ENCODE data around the gene INSIG1. TPM values are rescaled to one million over a fixed set of nuclear protein-coding genes. Genes with fewer than 3 reads are reported as not detected.

INSIG1 gene
- total RNA-seq, 1 donor from 2014 or later, result 197 TPM

DNA sequence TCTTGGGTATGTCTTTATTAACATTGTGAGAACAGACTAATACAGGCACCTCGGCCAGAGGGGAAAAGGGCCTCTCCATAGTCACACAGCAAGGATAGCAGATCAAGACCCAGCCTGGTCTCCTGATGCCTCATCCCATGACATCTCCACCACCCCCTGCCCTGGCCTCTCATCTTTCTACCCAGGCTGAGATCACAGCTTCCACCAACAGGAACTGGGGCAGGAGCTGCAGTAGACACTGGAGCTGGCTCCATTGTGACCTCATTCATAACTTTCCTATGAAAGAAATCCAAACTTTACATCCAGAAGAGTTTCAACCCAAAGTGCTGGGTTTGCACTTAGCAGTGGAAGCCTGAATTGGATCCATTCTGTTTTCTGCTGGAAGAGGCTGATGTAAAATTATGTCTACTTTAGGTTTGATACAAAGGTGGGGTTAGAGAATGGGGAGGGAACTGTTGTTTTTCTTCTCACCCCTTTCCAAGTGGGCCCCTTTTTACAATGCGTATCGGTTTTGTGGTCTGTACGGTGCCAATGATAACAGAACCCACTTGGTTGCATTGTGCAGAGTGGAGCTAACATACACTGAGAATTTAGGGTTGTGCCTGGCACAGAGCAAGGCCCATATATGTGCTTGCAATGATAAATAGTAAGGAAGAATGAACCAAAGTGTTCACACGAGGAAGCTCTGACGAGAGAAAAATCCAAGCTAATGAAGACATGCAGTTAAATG, 28.6 kb upstream of the INSIG1 start:
- Mint-ChIP-seq H3K27me3 (ENCODE audit: low read depth) (no peaks in the 10 kb centered on the region), H3K27ac (no peak overlapping the region), H3K4me3 (ENCODE audit: low read depth) (no peak overlapping the region), H3K36me3 (ENCODE audit: low read depth) (no peaks in the 10 kb centered on the region), H3K4me1 (ENCODE audit: low read depth) (peaks cover 34% of the 10 kb centered on the region), H3K9me3 (no peaks in the 10 kb centered on the region)
- no peak for DNase-seq (ENCODE audit: low spot score)
- intact Hi-C loops (cut with micrococcal nuclease), result no loop called here

GRCh38 chr7:155269766-155270585, 27.7 kb upstream of the INSIG1 start:
- Mint-ChIP-seq H3K27ac (no peak overlapping the region), H3K36me3 (ENCODE audit: low read depth) (no peaks in the 10 kb centered on the region), H3K4me1 (ENCODE audit: low read depth) (peaks cover 34% of the 10 kb centered on the region), H3K9me3 (no peaks in the 10 kb centered on the region), H3K4me3 (ENCODE audit: low read depth) (no peak overlapping the region), H3K27me3 (ENCODE audit: low read depth) (no peaks in the 10 kb centered on the region)
- DNase-seq (ENCODE audit: low spot score), result no peak
- intact Hi-C loops (cut with micrococcal nuclease), result no loop called here

- Mint-ChIP-seq H3K4me3 (ENCODE audit: low read depth) (no peak overlapping the region), H3K4me1 (ENCODE audit: low read depth) (peaks cover 35% of the 10 kb centered on the region), H3K9me3 (no peaks in the 10 kb centered on the region), H3K36me3 (ENCODE audit: low read depth) (no peaks in the 10 kb centered on the region), H3K27ac (peak overlapping the region; percentile 37), H3K27me3 (ENCODE audit: low read depth) (no peaks in the 10 kb centered on the region)
- no peak for DNase-seq (ENCODE audit: low spot score)
- intact Hi-C loops (cut with micrococcal nuclease), result no loop called here
These were observed 26.8 kb upstream of the INSIG1 start for GRCh38 chr7:155270861-155271260.

DNA sequence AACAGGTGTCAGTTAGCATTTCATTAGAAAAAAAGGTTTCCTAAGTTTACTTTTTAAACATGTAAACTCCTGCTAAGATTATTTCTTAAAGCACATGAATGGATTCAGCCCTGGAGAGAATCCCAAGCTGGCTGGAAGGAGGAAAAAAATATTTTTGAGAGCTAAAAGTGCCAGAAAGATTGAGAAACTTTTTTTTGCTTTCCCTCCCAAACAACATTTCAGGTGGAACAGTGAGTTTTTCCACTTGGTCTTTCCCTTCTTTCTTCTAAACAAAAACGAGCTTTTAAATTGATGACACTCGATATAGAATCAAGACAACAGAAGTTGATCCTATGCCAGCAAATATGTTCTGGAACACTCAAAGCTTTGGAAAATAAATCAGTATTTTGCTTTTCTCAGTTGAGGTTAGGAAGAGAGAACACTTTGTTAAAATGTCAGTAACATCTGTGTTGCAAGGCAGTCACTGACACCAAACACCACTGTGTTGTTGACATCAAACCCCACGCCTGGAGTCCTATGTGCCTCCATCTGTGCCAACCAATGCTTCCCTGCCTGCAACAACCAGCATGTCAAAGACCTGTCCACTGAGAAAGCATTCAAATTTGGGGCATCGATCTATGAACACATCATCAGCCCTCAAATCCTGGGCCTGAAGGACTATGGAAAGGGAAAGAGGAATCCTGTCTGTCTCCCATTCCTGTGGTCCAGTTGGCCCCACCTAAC, 22.9 kb upstream of the INSIG1 start:
- no peak overlapping the region for H3K4me3 Mint-ChIP-seq (ENCODE audit: low read depth)
- no peaks in the 10 kb centered on the region for H3K9me3 Mint-ChIP-seq
- H3K4me1 Mint-ChIP-seq (ENCODE audit: low read depth), result peaks cover 50% of the 10 kb centered on the region
- no peaks in the 10 kb centered on the region for H3K36me3 Mint-ChIP-seq (ENCODE audit: low read depth)
- no peak for DNase-seq (ENCODE audit: low spot score)
- H3K27me3 Mint-ChIP-seq (ENCODE audit: low read depth), result no peaks in the 10 kb centered on the region
- no peak overlapping the region for H3K27ac Mint-ChIP-seq
- intact Hi-C loops (cut with micrococcal nuclease), result no loop called here

GRCh38 chr7:155276042-155276799, 21.5 kb upstream of the INSIG1 start:
- H3K4me1 Mint-ChIP-seq (ENCODE audit: low read depth), result peaks cover 52% of the 10 kb centered on the region

DNA sequence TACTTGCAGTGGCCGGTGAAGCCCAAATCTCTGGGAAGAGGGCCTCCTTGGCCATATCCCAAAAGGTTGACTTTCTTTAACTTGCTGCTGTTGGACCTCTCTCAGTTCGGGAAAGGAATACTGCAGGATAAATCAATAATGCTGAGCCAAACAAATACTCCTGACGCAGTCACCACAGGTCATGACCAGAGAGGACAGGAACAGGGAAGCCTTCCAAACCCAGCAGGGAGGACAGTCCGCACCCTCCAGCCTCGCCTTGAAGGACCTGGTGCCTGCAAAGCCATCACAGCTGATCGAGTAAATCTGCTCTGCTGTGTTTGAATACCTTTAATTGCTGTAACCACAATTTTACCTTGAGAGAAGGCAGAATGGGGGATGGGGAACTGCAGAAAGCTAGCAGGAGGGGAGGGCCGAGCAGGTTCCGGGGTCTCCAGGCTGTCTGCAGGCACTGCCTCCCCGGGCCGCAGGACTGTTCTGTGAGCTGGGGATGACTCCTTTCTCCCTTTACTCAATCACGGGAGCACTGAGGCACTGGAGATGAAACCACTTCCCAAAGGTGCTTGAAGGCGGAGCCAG, 20.8 kb upstream of the INSIG1 start:
- Mint-ChIP-seq H3K36me3 (ENCODE audit: low read depth) (no peaks in the 10 kb centered on the region), H3K9me3 (no peaks in the 10 kb centered on the region), H3K27me3 (ENCODE audit: low read depth) (no peaks in the 10 kb centered on the region), H3K4me1 (ENCODE audit: low read depth) (peaks cover 54% of the 10 kb centered on the region), H3K4me3 (ENCODE audit: low read depth) (no peak overlapping the region), H3K27ac (no peak overlapping the region)
- no peak for DNase-seq (ENCODE audit: low spot score)
- intact Hi-C loops (cut with micrococcal nuclease), result loop anchor here (1.0 kb wide), 2 partner anchors 20 to 71 kb away; partner anchors contain the start of gene INSIG1

More at GRCh38 chr7:155276042-155276799, 21.5 kb upstream of the INSIG1 start:
- no peaks in the 10 kb centered on the region for H3K27me3 Mint-ChIP-seq (ENCODE audit: low read depth)
- no peak overlapping the region for H3K4me3 Mint-ChIP-seq (ENCODE audit: low read depth)
- intact Hi-C loops (cut with micrococcal nuclease), result no loop called here
- H3K9me3 Mint-ChIP-seq, result no peaks in the 10 kb centered on the region
- no peaks in the 10 kb centered on the region for H3K36me3 Mint-ChIP-seq (ENCODE audit: low read depth)
- H3K27ac Mint-ChIP-seq, result no peak overlapping the region
- DNase-seq (ENCODE audit: low spot score), result no peak

GRCh38 chr7:155277385-155277994, 20.2 kb upstream of the INSIG1 start:
- peaks cover 54% of the 10 kb centered on the region for H3K4me1 Mint-ChIP-seq (ENCODE audit: low read depth)
- no peaks in the 10 kb centered on the region for H3K9me3 Mint-ChIP-seq
- intact Hi-C loops (cut with micrococcal nuclease), result loop anchor here (1.0 kb wide), 2 partner anchors 20 to 71 kb away; partner anchors contain the start of gene INSIG1
- H3K27me3 Mint-ChIP-seq (ENCODE audit: low read depth), result no peaks in the 10 kb centered on the region
- H3K4me3 Mint-ChIP-seq (ENCODE audit: low read depth), result no peak overlapping the region
- no peak overlapping the region for H3K27ac Mint-ChIP-seq
- H3K36me3 Mint-ChIP-seq (ENCODE audit: low read depth), result no peaks in the 10 kb centered on the region
- no peak for DNase-seq (ENCODE audit: low spot score)

DNA sequence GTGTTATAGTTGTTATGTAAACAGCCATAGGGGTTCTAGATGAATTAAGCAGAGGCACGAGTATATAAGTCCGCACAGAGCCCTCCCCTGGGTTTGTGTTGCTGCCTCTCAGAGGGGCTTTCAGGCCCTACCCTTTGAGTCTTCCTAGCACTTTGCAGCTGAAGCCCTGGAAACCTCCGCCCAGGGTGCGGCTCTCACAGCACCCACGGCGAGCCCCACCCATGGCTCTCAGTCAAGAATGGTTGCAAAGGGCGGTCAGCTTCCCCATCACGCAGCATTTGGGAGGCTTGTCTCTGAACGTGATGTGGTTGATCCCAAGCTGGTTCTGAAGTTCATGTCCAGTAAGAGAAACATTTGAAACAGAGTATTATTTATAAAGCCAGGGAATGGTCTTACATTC, 18.8 kb upstream of the INSIG1 start:
- intact Hi-C loops (cut with micrococcal nuclease), result no loop called here
- H3K27me3 Mint-ChIP-seq (ENCODE audit: low read depth), result no peaks in the 10 kb centered on the region
- H3K4me1 Mint-ChIP-seq (ENCODE audit: low read depth), result peaks cover 62% of the 10 kb centered on the region
- no peak overlapping the region for H3K4me3 Mint-ChIP-seq (ENCODE audit: low read depth)
- no peak for DNase-seq (ENCODE audit: low spot score)
- H3K36me3 Mint-ChIP-seq (ENCODE audit: low read depth), result no peaks in the 10 kb centered on the region
- no peaks in the 10 kb centered on the region for H3K9me3 Mint-ChIP-seq
- no peak overlapping the region for H3K27ac Mint-ChIP-seq

DNA sequence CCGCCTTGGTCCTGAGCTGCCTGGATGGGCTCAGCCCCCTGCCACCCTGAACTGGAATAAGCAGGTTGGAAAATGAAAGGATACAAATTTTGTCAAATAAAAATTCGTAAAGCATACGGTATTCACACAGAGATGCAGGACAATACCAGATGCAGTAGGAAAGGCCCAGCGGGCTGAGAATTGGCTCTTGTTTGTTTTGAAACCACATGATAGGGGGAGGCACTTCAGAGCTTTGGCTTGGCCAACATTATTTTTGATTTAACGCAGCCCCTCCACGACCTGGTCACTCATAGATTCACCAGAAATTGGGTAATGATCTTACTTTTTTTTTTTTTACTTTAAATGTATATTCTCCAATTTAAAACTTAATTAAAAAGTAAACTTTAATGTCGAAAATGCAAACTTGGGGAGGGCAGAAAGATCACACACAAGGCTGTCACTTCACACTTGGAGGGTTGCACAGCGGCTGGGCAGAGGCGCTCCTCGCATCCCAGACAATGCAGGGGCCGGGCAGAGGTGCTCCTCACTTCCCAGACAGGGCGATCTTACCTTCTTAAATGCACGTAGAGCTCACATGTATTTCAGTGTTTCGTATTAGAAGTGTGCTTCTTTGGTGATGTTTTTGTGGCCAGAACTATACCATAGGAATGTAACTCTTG, 17.8 kb upstream of the INSIG1 start:
- H3K27ac Mint-ChIP-seq, result peak overlapping the region; percentile 9
- no peaks in the 10 kb centered on the region for H3K36me3 Mint-ChIP-seq (ENCODE audit: low read depth)
- no peaks in the 10 kb centered on the region for H3K9me3 Mint-ChIP-seq
- no peak overlapping the region for H3K4me3 Mint-ChIP-seq (ENCODE audit: low read depth)
- no peak for DNase-seq (ENCODE audit: low spot score)
- intact Hi-C loops (cut with micrococcal nuclease), result loop anchor here (5.0 kb wide), 1 partner anchor 353 kb away; no protein-coding TSS in a partner anchor
- no peaks in the 10 kb centered on the region for H3K27me3 Mint-ChIP-seq (ENCODE audit: low read depth)
- H3K4me1 Mint-ChIP-seq (ENCODE audit: low read depth), result peaks cover 71% of the 10 kb centered on the region

DNA sequence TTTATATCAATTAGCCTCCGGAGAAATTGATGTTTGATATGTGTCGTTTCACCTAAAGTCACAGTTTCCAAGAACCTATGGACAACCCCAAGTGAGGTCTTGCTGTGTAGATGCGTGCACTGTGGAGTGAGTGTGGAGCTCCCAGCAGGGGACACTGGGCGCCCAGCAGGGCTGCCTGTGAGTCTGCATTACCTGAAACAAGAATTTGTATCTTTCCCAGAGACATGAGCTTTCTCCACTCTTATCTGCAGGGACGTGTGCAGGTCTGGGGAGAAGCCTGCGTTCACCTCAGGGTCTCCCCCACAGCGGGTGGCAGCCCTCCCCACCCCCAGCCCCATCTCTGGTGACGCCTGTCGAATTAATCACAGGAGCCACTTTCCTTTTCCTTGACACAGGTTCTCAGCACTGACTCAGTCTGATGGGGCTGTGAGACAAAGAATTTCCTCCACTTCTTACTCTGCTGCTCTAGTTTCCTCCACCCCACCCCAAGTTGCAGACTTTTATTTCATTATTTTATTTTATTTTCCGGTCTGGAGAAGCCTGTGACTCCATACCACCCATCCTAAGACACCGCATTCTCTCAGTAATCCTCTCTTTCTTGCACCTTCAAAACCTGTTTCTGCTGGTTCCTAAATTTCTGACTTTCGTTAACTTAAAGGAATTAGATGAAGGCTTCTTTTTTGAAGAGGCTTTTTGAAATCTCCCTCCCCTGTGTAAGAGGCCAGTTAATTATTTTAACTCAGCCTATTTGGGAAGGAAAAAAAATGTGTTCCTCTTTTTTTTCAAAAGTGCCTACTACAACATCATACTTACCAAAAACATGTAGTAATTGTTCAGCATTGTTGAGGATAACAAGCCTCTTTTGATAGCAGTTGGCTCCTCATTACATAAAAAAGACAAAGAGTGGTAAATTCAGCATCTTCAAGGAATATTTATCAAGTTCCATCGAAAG, 17.0 kb upstream of the INSIG1 start:
- Mint-ChIP-seq H3K4me1 (ENCODE audit: low read depth) (peaks cover 77% of the 10 kb centered on the region), H3K27ac (peak overlapping the region; percentile 9), H3K4me3 (ENCODE audit: low read depth) (no peak overlapping the region), H3K36me3 (ENCODE audit: low read depth) (no peaks in the 10 kb centered on the region), H3K27me3 (ENCODE audit: low read depth) (no peaks in the 10 kb centered on the region), H3K9me3 (no peaks in the 10 kb centered on the region)
- DNase-seq (ENCODE audit: low spot score), result no peak
- intact Hi-C loops (cut with micrococcal nuclease), result loop anchor here (5.0 kb wide), 1 partner anchor 353 kb away; no protein-coding TSS in a partner anchor

Measured in activated T-helper 2 cell treated with anti-CD3 and anti-CD28 coated beads, Interferon-gamma antibody, Interleukin-2, Interleukin-4, amounts not matched to agents 10 μg/mL and 5 μg/mL and 100 μg/mL, durations not matched to agents 14 hours and 24 hours and 36 hours (primary cell).